A549 (cell line): Measurements from ENCODE around the gene NANOGP8.

Source experiments
- BCL3 ChIP-seq: fragments of >200 bp; sonication (Bioruptor Twin); formaldehyde crosslinking; IDR thresholded peaks from 3 replicates; pipeline ENCODE4 v1.6.1; 2016
- BHLHE40 ChIP-seq: IDR thresholded peaks from 2 replicates; pipeline ENCODE4 v1.6.1; 2012; ENCODE audit warnings: low read depth, low read length, inconsistent platforms
- CHD4 ChIP-seq: fragments of 200-600 bp; sonication (generic); IDR thresholded peaks from 2 replicates; pipeline ENCODE4 v1.6.1; 2016; ENCODE audit warnings: antibody characterized with exemption, mild to moderate bottlenecking, borderline replicate concordance
- EHMT2 ChIP-seq: fragments of 200-600 bp; sonication (generic); IDR thresholded peaks from 2 replicates; pipeline ENCODE4 v1.6.1; 2016; ENCODE audit warnings: antibody characterized with exemption, low read depth, mild to moderate bottlenecking, moderate library complexity
- EP300 ChIP-seq, 2 experiments: fragments of >200 bp; sonication (Bioruptor Twin); formaldehyde crosslinking; IDR thresholded peaks; 2 replicates in 1 of 2; 3 replicates in 1 of 2; pipeline ENCODE4 v1.6.1; 2016 to 2017
- MAFK ChIP-seq: fragments of 450-650 bp; IDR thresholded peaks from 2 replicates; pipeline ENCODE4 v1.6.1; 2014; ENCODE audit not compliant: partially characterized antibody
- NFE2L2 ChIP-seq: fragments of 150-350 bp; conservative IDR thresholded peaks from 2 replicates; pipeline ENCODE4 v1.6.1; 2014; ENCODE audit warnings: low read length
- NR3C1 ChIP-seq: fragments of >200 bp; sonication (Bioruptor Twin); formaldehyde crosslinking; IDR thresholded peaks from 3 replicates; pipeline ENCODE4 v1.6.1; 2017
- PBX3 ChIP-seq: IDR thresholded peaks from 2 replicates; pipeline ENCODE4 v1.6.1; 2012
- PHF8 ChIP-seq: fragments of 200-600 bp; sonication (generic); IDR thresholded peaks from 2 replicates; pipeline ENCODE4 v1.6.1; 2016; ENCODE audit warnings: low read depth, mild to moderate bottlenecking, antibody characterized with exemption, moderate library complexity, borderline replicate concordance
- POLR2A ChIP-seq: IDR thresholded peaks from 2 replicates; pipeline ENCODE4 v1.6.1; 2012; ENCODE audit warnings: mild to moderate bottlenecking, low read length
- RARB ChIP-seq: fragments of 250-450 bp; sonication (Bioruptor Pico); IDR thresholded peaks from 2 replicates; pipeline ENCODE4 v1.8.0; 2021; ENCODE audit warnings: mild to moderate bottlenecking, moderate library complexity
- TF ChIP-seq, protein P1 (sequence below): fragments of >200 bp; sonication (Bioruptor Twin); formaldehyde crosslinking; IDR thresholded peaks from 3 replicates; pipeline ENCODE4 v1.5.1; 2016

- TF ChIP-seq, protein P1, sequence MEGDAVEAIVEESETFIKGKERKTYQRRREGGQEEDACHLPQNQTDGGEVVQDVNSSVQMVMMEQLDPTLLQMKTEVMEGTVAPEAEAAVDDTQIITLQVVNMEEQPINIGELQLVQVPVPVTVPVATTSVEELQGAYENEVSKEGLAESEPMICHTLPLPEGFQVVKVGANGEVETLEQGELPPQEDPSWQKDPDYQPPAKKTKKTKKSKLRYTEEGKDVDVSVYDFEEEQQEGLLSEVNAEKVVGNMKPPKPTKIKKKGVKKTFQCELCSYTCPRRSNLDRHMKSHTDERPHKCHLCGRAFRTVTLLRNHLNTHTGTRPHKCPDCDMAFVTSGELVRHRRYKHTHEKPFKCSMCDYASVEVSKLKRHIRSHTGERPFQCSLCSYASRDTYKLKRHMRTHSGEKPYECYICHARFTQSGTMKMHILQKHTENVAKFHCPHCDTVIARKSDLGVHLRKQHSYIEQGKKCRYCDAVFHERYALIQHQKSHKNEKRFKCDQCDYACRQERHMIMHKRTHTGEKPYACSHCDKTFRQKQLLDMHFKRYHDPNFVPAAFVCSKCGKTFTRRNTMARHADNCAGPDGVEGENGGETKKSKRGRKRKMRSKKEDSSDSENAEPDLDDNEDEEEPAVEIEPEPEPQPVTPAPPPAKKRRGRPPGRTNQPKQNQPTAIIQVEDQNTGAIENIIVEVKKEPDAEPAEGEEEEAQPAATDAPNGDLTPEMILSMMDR = no peak
- TF ChIP-seq NR3C1 = no peak
- no peak for TF ChIP-seq PBX3
- TF ChIP-seq EHMT2 = no peak
- TF ChIP-seq EP300 (IDR thresholded peaks at IDR 0.05) = no peak
- no peak for TF ChIP-seq POLR2A
- TF ChIP-seq NFE2L2 = no peak
- no peak for TF ChIP-seq BHLHE40
- no peak for TF ChIP-seq RARB (CRISPR knock-in tag)
- no peak for TF ChIP-seq MAFK
- no peak for TF ChIP-seq PHF8
- TF ChIP-seq BCL3 = no peak
- TF ChIP-seq CHD4 = no peak
Measured at GRCh38 chr15:35061825-35062737, 23.0 kb downstream of the NANOGP8 start.
